Measurements from ENCODE around the gene HERC6. TPM values are rescaled to one million over a fixed set of nuclear protein-coding genes. Genes with fewer than 3 reads are reported as not detected.

Gene HERC6
- total RNA-seq, 2 experiments from 2014 or later = 12.4 to 12.5 TPM

DNA sequence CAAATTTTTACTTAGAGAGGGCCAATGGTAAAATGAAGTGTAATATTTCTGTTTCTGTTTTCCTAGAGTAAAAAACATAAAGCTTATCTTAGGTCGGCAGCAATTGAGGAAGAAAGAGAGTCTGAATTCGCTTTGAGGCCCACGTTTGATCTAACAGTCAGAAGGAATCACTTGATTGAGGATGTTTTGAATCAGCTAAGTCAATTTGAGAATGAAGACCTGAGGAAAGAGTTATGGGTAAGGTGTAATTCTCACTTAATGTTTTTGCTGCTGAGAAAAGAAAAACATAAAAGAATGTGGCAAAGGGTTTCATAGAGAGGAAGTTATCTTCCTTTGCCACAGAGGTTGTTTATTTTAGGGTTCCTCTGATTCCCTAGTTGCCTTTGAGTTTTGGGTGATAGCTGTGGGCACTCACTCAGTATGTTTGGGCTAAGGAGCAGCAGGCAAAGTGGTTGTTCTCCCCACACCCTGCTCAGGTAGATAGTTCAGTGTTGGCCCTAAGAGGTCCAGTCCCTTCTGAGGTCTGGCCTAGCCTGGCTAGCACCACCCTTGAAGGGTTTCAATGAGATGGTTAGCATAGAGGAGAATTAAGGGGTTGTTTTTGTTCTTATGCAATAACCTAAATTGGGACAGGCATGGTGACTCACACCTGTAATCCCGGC lies 110.6 kb downstream of the HERC6 start:
- POLR2A ChIA-PET = no interaction called here
- no peak overlapping the region for H3K4me3 Mint-ChIP-seq
- H3K4me1 Mint-ChIP-seq (ENCODE audit: low read depth) = peaks cover 13% of the 10 kb centered on the region
- no peaks in the 10 kb centered on the region for H3K27me3 Mint-ChIP-seq
- intact Hi-C loops (cut with micrococcal nuclease) = loop anchor here (1.0 kb wide), 1 partner anchor 32 kb away; the partner anchor contains the start of gene HERC5
- CTCF ChIA-PET = interaction anchor here (1.6 kb wide), 1 partner anchor 26 kb away, joined by 3 read pairs; no protein-coding TSS in a partner anchor
- DNase-seq = no peak
- no peaks in the 10 kb centered on the region for H3K9me3 Mint-ChIP-seq
- peak overlapping the region; percentile 79 for H3K27ac Mint-ChIP-seq
- peaks cover 22% of the 10 kb centered on the region for H3K36me3 Mint-ChIP-seq

Other genes starting within 250 kb of the HERC6 start
- under 1 TPM; 0.75 to 0.81 TPM for gene ABCG2, start 220.2 kb upstream of the HERC6 start, total RNA-seq
- 10 to 100 TPM; 63.7 to 65.5 TPM for gene PPM1K, start 94.3 kb upstream of the HERC6 start, total RNA-seq
- 10 to 100 TPM; 32.3 to 34.0 TPM for gene HERC5, start 78.3 kb downstream of the HERC6 start, total RNA-seq
- gene PYURF, start 144.9 kb downstream of the HERC6 start, total RNA-seq = 10 to 100 TPM; 49.0 to 51.7 TPM
- gene HERC3, start 213.6 kb downstream of the HERC6 start, total RNA-seq = 10 to 100 TPM; 29.0 to 30.2 TPM